Nucleus accumbens (tissue), 56 donors: ENCODE results near the gene PACS2.
A peak's percentile ranks its signal among the peaks of the same experiment; 100 is the strongest.

ENCODE experiments used
- DNase-seq, 56 donors: peaks; one replicate each; lab custom pipeline; 2025; lab: John Stamatoyannopoulos, UW

PACS2 gene

GRCh38 chr14:105365101-105365500 is 50.6 kb downstream of the PACS2 start:
- DNase-seq, result no peak

- DNase-seq, result no peak
Observed at GRCh38 chr14:105365681-105366080, 51.1 kb downstream of the PACS2 start.

GRCh38 chr14:105366386-105367074 is 52.0 kb downstream of the PACS2 start:
- peak in 15 of 56 donors; percentile 13 to 77 (median 34) for DNase-seq

- DNase-seq, result no peak
Observed at GRCh38 chr14:105367116-105368031, 52.8 kb downstream of the PACS2 start.

DNA sequence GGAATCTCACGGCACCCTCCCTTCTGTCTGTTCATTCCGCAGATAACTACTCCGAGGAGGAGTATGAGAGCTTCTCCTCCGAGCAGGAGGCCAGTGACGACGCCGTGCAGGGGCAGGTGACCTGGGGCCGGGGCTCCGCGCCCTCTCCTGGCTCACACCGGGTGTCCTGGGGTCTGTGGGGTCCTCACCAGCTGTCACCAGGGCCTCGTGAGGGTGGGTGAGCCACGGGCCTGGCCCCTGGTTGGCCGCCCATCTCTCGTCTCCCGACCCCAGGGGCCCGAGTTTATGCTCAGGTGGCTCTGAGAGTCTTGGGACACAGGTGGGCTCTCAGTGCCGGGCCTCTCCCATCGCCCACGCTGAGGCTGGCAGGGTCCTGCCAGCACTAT is 53.5 kb downstream of the PACS2 start:
- no peak for DNase-seq

DNA sequence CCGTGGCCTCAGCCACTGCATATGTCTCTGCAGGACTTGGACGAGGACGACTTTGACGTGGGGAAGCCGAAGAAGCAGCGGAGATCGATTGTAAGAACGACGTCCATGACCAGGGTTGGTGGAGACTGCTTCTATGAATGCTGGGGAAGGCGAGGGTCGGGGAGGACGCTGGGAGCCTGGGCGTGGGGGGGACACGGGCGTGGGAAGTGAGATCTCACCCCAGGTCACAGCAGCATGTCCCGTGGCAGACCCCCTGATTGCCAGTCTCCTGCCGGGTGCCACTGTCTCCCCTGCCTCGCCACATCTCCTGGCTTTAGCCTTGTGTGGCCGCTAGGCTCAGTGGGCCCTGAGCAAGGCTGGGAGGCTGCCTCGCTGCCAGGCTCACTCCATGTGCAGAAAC is 53.9 kb downstream of the PACS2 start:
- DNase-seq, result no peak

DNA sequence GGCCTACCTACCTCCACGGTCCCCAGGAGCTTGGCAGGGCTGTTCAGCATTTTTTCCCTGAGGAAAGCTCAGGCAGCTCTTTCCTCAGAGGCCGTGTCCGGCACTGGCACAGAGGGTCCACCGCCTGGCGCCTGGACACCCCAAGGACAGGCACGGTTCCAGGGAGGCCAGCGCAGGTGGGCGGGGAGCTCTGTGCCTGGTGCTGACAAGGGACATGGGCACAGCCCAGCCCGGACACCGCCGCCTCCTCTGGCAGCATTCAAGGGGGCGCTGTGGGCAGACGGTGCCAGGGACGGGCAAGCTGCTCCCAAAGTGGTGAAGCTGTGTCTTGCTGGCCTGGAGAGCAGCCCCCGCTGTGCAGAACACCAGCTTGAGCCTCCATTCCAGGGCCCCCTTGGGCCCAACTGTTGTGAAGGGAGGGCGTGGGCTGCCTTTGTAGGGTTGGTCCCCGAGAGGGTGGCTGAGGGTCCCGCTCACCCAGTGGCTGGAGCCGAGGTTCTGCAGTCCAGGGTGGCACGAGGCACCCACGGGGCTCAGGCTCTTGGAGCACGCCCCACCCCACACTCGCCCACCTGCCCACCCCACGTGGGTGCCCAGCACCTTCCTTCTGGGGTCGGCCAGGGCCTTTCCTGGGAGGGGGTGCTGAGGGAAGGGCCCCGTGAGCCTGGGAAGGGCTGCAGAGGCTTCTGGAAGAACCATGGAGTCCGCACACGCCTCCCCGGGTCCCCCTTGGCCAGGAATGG is 54.5 kb downstream of the PACS2 start:
- DNase-seq, result peak in 2 of 56 donors; percentile 23 to 46

DNA sequence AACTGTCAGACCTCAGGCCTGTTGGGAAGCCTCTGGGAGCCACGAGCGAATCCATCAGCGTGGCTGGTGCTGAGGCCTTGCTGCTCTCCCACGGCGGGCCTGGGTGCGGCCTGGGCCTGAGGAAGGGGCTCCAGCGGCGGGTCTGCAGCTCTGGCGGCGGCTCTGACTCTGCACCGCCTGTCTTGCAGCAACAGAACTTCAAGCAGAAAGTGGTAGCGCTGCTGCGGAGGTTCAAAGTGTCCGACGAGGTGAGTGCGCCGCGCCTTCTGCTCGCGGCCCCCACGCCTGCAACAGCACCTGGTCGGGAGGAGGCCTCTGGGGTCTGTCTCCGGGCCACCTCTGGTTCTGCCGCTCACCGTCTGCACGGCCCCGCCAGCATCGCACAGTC is 55.1 kb downstream of the PACS2 start:
- no peak for DNase-seq

DNA sequence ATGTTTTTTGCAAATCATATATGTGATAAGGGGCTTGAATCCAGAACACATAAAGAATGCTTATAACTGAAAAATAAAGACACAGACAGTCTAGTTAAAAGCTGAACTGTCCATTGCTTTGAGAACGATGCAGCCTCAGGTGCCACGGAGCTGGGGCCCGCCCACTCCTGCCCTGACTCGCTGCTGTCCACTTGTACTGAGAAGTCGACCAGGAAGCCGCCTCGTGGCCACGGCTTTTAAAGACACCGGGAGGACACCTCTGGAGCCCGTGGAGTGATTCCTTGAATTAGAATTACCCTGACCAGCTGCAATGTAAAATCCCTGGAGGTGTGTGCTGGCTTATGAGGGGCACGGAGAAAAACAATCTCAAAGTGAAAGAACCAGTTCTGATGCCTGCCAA is 59.8 kb downstream of the PACS2 start:
- no peak for DNase-seq

- no peak for DNase-seq
Observed at GRCh38 chr14:105375635-105376057, 61.1 kb downstream of the PACS2 start.

- no peak for DNase-seq
Observed at GRCh38 chr14:105376521-105377440, 62.2 kb downstream of the PACS2 start.

- no peak for DNase-seq
Observed at GRCh38 chr14:105377555-105378182, 63.1 kb downstream of the PACS2 start.

- no peak for DNase-seq
Observed at GRCh38 chr14:105378199-105378598, 63.7 kb downstream of the PACS2 start.

GRCh38 chr14:105378873-105379685 is 64.5 kb downstream of the PACS2 start:
- no peak for DNase-seq

- no peak for DNase-seq
Observed at GRCh38 chr14:105379946-105380345, 65.4 kb downstream of the PACS2 start.

- DNase-seq, result no peak
Observed at GRCh38 chr14:105380756-105381155, 66.2 kb downstream of the PACS2 start.

DNA sequence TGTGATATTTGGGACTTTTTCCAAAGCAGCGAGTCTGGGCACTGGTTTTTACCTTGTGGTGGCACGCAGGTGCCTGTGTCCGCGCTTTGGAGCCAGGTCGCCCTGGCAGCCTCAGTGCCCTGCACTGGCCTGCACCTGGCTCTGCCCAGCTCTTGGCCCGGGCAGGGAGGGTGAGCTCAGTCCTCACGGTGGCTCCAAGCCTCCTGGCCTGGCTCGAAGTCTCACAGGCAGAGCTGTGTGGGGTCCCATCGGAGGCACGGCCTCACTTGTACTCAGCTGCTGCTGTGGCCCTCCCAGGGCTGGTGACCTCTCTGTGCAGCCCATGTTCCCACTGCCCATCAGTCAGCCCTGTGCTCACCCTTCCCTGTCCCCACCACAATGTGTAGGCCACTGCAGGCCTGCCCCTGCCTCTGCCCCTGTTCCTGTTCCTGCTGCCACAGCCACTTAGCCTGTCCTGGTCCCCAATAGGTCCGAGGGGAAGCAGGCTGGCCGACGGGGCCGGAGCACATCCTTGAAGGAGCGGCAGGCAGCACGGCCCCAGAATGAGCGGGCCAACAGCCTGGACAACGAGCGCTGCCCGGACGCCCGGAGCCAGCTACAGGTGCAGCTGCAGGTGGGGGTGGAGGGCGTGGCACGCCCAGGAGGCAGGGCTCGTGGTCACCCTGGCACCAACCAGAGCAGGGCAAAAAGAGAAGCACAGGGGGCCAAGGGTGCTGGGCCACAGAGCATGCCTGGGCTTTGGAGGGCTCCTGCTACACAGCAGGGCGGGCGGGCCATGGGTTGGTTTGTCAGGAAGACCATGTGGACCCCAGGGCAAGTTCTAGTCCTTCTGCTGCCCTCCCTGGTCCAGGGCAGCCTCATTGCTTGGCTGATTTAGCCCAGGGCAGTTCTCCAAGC is 67.1 kb downstream of the PACS2 start:
- no peak for DNase-seq
